ENCODE data around the gene MAN1A2. TPM values are rescaled to one million over a fixed set of nuclear protein-coding genes. Genes with fewer than 3 reads are reported as not detected.
"Not testable (repeated sequence)": the region's sequence is repeated elsewhere in the genome, so short reads cannot be mapped to it uniquely, and the experiment has no call there.

The MAN1A2 gene
- total RNA-seq, 2 experiments from 2014 or later = 18.5 to 20.4 TPM

DNA sequence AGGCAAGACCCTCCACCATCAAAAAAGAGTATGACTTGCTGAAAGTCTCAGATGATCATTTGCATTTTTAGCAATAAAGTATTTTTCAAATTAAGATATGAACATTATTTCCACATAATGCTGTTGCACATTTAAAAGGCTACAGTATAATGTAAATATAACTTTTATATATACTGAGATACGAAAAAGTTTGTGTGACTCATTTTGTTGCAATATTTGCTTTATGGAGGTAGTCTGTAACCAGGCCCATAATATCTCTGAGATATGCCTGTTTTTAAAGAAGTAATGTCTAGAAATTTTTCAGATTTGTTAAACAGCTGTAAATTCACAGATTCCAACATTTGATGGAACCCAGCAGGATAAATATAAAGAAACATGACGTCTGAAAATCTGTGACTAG lies 86.7 kb downstream of the MAN1A2 start:
- no peak overlapping the region for H3K27ac Mint-ChIP-seq

GRCh38 chr1:117458410-117458809 lies 91.2 kb downstream of the MAN1A2 start:
- H3K9me3 Mint-ChIP-seq (ENCODE audit: low read depth); H3K4me1 Mint-ChIP-seq; H3K36me3 Mint-ChIP-seq (ENCODE audit: low read depth); H3K27ac Mint-ChIP-seq; intact Hi-C loops (cut with DNase I, micrococcal nuclease); POLR2A ChIA-PET; H3K27me3 Mint-ChIP-seq; H3K4me3 Mint-ChIP-seq; DNase-seq; ATAC-seq: not testable (repeated sequence)
- CTCF ChIA-PET = interaction anchor here (1.0 kb wide), 1 partner anchor 28 kb away, joined by 3 read pairs; no protein-coding TSS in a partner anchor

More for the DNA sequence above, 86.7 kb downstream of the MAN1A2 start:
- DNase-seq (no peak), ATAC-seq (no peak)
- Mint-ChIP-seq H3K4me3 (no peak overlapping the region), H3K36me3 (ENCODE audit: low read depth) (peaks cover 32% of the 10 kb centered on the region), H3K27me3 (no peaks in the 10 kb centered on the region), H3K9me3 (ENCODE audit: low read depth) (peaks cover 8% of the 10 kb centered on the region), H3K4me1 (no peaks in the 10 kb centered on the region)
- ChIA-PET POLR2A (no interaction called here), CTCF (interaction anchor here (0.6 to 0.7 kb wide), 2 partner anchors 55 to 144 kb away, joined by 3 read pairs; no protein-coding TSS in a partner anchor)
- intact Hi-C loops (cut with DNase I, micrococcal nuclease) = no loop called here

DNA sequence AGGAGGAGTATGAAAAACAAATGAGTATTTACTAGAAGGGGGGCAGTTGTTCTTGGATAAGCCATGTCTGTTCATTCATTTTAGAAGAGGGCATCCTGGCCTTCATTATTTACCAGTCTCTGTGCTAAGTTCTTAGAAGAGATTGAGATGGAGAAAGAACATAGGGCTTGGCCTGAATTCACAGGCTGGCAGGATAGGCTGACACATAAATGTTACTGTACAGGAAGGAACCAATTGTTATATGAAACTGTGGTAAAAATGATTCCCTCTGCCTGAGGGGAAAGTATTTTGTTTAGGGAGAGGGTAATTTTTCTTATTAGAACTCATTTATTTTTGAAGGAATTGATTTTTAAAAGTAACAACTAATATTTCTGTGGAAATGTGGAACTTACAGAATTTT lies 99.5 kb downstream of the MAN1A2 start:
- intact Hi-C loops (cut with DNase I, micrococcal nuclease) = no loop called here
- Mint-ChIP-seq H3K36me3 (ENCODE audit: low read depth) (peaks cover 19% of the 10 kb centered on the region), H3K9me3 (ENCODE audit: low read depth) (no peaks in the 10 kb centered on the region), H3K4me1 (no peaks in the 10 kb centered on the region), H3K27ac (no peak overlapping the region), H3K27me3 (no peaks in the 10 kb centered on the region), H3K4me3 (no peak overlapping the region)
- CTCF ChIA-PET = no interaction called here
- POLR2A ChIA-PET = no interaction called here
- ATAC-seq (no peak), DNase-seq (no peak)

DNA sequence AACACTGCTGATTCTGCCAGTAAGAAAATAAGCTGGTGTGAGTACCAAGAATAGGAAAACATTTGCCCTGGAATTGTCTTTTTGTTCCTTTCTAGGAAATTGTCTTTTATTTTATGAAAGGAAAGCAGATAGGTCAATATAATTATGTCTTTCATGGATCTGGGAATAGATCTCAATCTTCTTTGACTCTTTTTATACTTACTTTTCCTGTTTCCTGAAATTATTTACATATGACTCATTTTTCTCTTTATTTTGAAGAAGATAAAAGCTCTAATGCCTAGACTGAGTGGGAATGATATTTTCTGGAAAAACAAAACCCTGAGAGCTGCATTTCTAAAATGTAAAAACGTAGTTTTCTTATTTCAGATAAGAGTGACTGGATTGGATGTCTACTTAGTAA lies 100.1 kb downstream of the MAN1A2 start:
- DNase-seq (no peak), ATAC-seq (no peak)
- Mint-ChIP-seq H3K36me3 (ENCODE audit: low read depth) (peaks cover 21% of the 10 kb centered on the region), H3K27ac (no peak overlapping the region), H3K27me3 (no peaks in the 10 kb centered on the region), H3K4me3 (no peak overlapping the region), H3K9me3 (ENCODE audit: low read depth) (no peaks in the 10 kb centered on the region), H3K4me1 (no peaks in the 10 kb centered on the region)
- ChIA-PET POLR2A (no interaction called here), CTCF (no interaction called here)
- intact Hi-C loops (cut with DNase I, micrococcal nuclease) = no loop called here

GRCh38 chr1:117473063-117473462 lies 105.8 kb downstream of the MAN1A2 start:
- Mint-ChIP-seq H3K36me3 (ENCODE audit: low read depth) (peaks cover 38% of the 10 kb centered on the region), H3K9me3 (ENCODE audit: low read depth) (peaks cover 5% of the 10 kb centered on the region)
- CTCF ChIA-PET = no interaction called here

DNA sequence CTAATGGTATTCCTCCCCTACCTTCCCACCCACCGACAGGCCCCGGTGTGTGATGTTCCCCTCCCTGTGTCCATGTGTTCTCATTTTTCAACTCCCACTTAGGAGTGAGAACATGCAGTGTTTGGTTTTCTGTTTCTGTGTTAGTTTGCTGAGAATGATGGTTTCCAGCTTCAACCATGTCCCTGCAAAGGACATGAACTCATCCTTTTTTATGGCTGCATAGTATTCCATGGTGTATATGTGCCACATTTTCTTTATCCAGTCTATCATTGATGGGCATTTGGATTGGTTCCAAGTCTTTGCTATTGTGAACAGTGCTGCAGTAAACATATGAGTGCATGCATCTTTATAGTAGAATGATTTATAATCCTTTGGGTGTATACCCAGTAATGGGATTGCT lies 108.2 kb downstream of the MAN1A2 start:
- DNase-seq; H3K27ac Mint-ChIP-seq; CTCF ChIA-PET; H3K4me3 Mint-ChIP-seq; POLR2A ChIA-PET; intact Hi-C loops (cut with DNase I, micrococcal nuclease); H3K9me3 Mint-ChIP-seq (ENCODE audit: low read depth); ATAC-seq; H3K27me3 Mint-ChIP-seq; H3K4me1 Mint-ChIP-seq: not testable (repeated sequence)
- H3K36me3 Mint-ChIP-seq (ENCODE audit: low read depth) = peaks cover 41% of the 10 kb centered on the region

More at GRCh38 chr1:117473063-117473462, 105.8 kb downstream of the MAN1A2 start:
- Mint-ChIP-seq H3K27ac (no peak overlapping the region), H3K4me3 (no peak overlapping the region), H3K4me1 (no peaks in the 10 kb centered on the region), H3K27me3 (no peaks in the 10 kb centered on the region)
- DNase-seq (no peak), ATAC-seq (no peak)
- intact Hi-C loops (cut with DNase I, micrococcal nuclease) = no loop called here
- POLR2A ChIA-PET = interaction anchor here (0.6 kb wide), 1 partner anchor 403 kb away, joined by 3 read pairs; no protein-coding TSS in a partner anchor

DNA sequence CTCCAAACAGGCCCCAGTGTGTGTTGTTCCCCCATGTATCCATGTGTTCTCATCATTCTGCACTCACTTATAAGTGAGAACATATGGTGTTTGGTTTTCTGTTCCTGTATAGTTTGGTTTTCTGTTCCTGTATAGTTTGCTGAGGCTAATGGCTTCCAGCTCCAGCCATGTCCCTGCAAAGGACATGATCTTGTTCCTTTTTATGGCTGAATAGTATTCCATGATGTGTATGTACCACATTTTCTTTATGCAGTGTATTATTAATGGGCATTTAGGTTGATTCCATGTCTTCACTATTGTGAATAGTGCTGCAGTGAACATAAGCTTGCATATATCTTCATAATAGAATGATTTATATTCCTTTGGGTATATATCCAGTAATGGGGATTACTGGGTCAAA lies 111.8 kb downstream of the MAN1A2 start:
- ATAC-seq (no peak), DNase-seq (no peak)
- ChIA-PET POLR2A (no interaction called here), CTCF (interaction anchor here (0.6 kb wide), 2 partner anchors 10 to 315 kb away, joined by 3 to 4 read pairs; no protein-coding TSS in a partner anchor)
- Mint-ChIP-seq H3K4me1 (no peaks in the 10 kb centered on the region), H3K27me3 (no peaks in the 10 kb centered on the region), H3K9me3 (ENCODE audit: low read depth) (peaks cover 5% of the 10 kb centered on the region), H3K4me3 (no peak overlapping the region), H3K27ac (no peak overlapping the region), H3K36me3 (ENCODE audit: low read depth) (peaks cover 64% of the 10 kb centered on the region)
- intact Hi-C loops (cut with DNase I, micrococcal nuclease) = no loop called here

- ATAC-seq = no peak
- POLR2A ChIA-PET = no interaction called here
Observed at GRCh38 chr1:117481410-117481809, 114.2 kb downstream of the MAN1A2 start.

GRCh38 chr1:117493906-117494305 lies 126.7 kb downstream of the MAN1A2 start:
- Mint-ChIP-seq H3K36me3 (ENCODE audit: low read depth) (peaks cover 1% of the 10 kb centered on the region), H3K9me3 (ENCODE audit: low read depth) (no peaks in the 10 kb centered on the region), H3K4me1 (no peaks in the 10 kb centered on the region), H3K4me3 (no peak overlapping the region), H3K27ac (no peak overlapping the region), H3K27me3 (no peaks in the 10 kb centered on the region)
- POLR2A ChIA-PET = no interaction called here
- no peak for DNase-seq
- intact Hi-C loops (cut with DNase I, micrococcal nuclease) = loop anchor here in 1 of 2 experiments (10.0 kb wide), 1 partner anchor 179 kb away; no protein-coding TSS in a partner anchor
- ATAC-seq = no peak
- CTCF ChIA-PET = no interaction called here

More at GRCh38 chr1:117481410-117481809, 114.2 kb downstream of the MAN1A2 start:
- Mint-ChIP-seq H3K4me1 (no peaks in the 10 kb centered on the region), H3K27me3 (no peaks in the 10 kb centered on the region), H3K27ac (no peak overlapping the region), H3K9me3 (ENCODE audit: low read depth) (no peaks in the 10 kb centered on the region), H3K36me3 (ENCODE audit: low read depth) (peaks cover 47% of the 10 kb centered on the region), H3K4me3 (no peak overlapping the region)
- no peak for DNase-seq
- intact Hi-C loops (cut with DNase I, micrococcal nuclease) = no loop called here
- CTCF ChIA-PET = interaction anchor here (0.7 to 1.0 kb wide), 2 partner anchors 16 to 274 kb away, joined by 3 read pairs; no protein-coding TSS in a partner anchor

- ATAC-seq = no peak
- no peak overlapping the region for H3K4me3 Mint-ChIP-seq
- no peaks in the 10 kb centered on the region for H3K4me1 Mint-ChIP-seq
- intact Hi-C loops (cut with DNase I, micrococcal nuclease) = loop anchor here in 1 of 2 experiments (10.0 kb wide), 1 partner anchor 180 kb away; no protein-coding TSS in a partner anchor
- no peaks in the 10 kb centered on the region for H3K27me3 Mint-ChIP-seq
- CTCF ChIA-PET = interaction anchor here (0.6 kb wide), 1 partner anchor 99 kb away, joined by 3 read pairs; no protein-coding TSS in a partner anchor
- POLR2A ChIA-PET = no interaction called here
- DNase-seq = no peak
- peaks cover 7% of the 10 kb centered on the region for H3K36me3 Mint-ChIP-seq (ENCODE audit: low read depth)
- no peak overlapping the region for H3K27ac Mint-ChIP-seq
- H3K9me3 Mint-ChIP-seq (ENCODE audit: low read depth) = no peaks in the 10 kb centered on the region
Observed at GRCh38 chr1:117495068-117495467, 127.8 kb downstream of the MAN1A2 start.

GRCh38 chr1:117499071-117499470 lies 131.8 kb downstream of the MAN1A2 start:
- CTCF ChIA-PET = interaction anchor here (1.3 to 1.6 kb wide), 4 partner anchors 11 to 260 kb away, joined by 3 to 5 read pairs (median 4); no protein-coding TSS in a partner anchor
- Mint-ChIP-seq H3K36me3 (ENCODE audit: low read depth) (peaks cover 7% of the 10 kb centered on the region), H3K27me3 (no peaks in the 10 kb centered on the region), H3K4me1 (no peaks in the 10 kb centered on the region), H3K27ac (no peak overlapping the region), H3K9me3 (ENCODE audit: low read depth) (no peaks in the 10 kb centered on the region), H3K4me3 (no peak overlapping the region)
- intact Hi-C loops (cut with DNase I, micrococcal nuclease) = loop anchor here in 1 of 2 experiments (10.0 kb wide), 1 partner anchor 184 kb away; no protein-coding TSS in a partner anchor
- POLR2A ChIA-PET = no interaction called here
- ATAC-seq = no peak
- no peak for DNase-seq

DNA sequence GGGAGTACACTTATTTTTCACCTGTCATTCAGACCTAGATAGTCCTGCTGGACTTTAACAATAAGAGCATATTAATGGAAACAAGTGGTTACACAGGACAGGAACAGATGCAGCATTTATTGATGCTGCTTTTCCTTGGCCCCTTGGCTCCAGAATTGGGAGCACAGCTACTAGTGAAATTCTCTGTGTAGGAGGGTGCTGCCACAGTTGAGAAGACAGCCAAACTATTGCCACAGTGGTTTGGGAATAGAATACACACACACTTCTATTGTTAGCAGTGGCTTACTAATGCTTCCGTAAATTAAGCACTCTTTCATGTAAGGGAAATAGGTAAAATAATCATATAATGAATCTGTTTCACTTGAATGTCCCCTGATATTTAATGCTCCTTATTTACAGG lies 133.3 kb downstream of the MAN1A2 start:
- DNase-seq (no peak), ATAC-seq (no peak)
- Mint-ChIP-seq H3K27ac (no peak overlapping the region), H3K4me1 (no peaks in the 10 kb centered on the region), H3K4me3 (no peak overlapping the region), H3K27me3 (no peaks in the 10 kb centered on the region), H3K9me3 (ENCODE audit: low read depth) (no peaks in the 10 kb centered on the region), H3K36me3 (ENCODE audit: low read depth) (peaks cover 11% of the 10 kb centered on the region)
- POLR2A ChIA-PET = no interaction called here
- CTCF ChIA-PET = interaction anchor here (1.3 to 1.4 kb wide), 2 partner anchors 255 to 259 kb away, joined by 3 to 5 read pairs; no protein-coding TSS in a partner anchor
- intact Hi-C loops (cut with DNase I, micrococcal nuclease) = no loop called here

Data from activated CD4-positive, alpha-beta T cell treated with anti-CD3 and anti-CD28 coated beads for 36 hours (primary cell).